ENCODE results near the gene SKIC2.

GRCh38 chr6:31948753-31949413, 10.1 kb upstream of the SKIC2 start:
- TF ChIP-seq POLR2A (IDR thresholded peaks at IDR 0.05) = no peak
- TF ChIP-seq CTCF (IDR thresholded peaks at IDR 0.05) = no peak

Data from sigmoid colon (tissue), 3 donors.